Panc1 (cell line): ENCODE data around the gene CGB1. TPM values are rescaled to one million over a fixed set of nuclear protein-coding genes. Genes with fewer than 3 reads are reported as not detected.

Source experiments
- ATAC-seq: fragments of 200-7000 bp; cut with Tn5 transposase; 2 replicates; pipeline ENCODE4 v1.9.1; 2020; ENCODE audit warnings: mild to moderate bottlenecking, moderate library complexity
- BruUV-seq: library from RNA; stranded (reverse); fragments of 400-500 nt; replicated peaks from 2 replicates; lab custom pipeline; 2021; lab: Mats Ljungman, UMichigan
- CTCF ChIA-PET: fragments of 300-600 bp; sonication (Branson Sonifier 250); formaldehyde crosslinking; loops from one replicate; lab custom pipeline; 2022; ENCODE audit warnings: antibody characterized with exemption; lab: Charles Lee
- POLR2A ChIA-PET: fragments of 300-600 bp; sonication (Branson Sonifier 250); formaldehyde crosslinking; loops from one replicate; lab custom pipeline; 2022; ENCODE audit warnings: antibody characterized with exemption; lab: Charles Lee
- DNase-seq: peaks from one replicate; pipeline ENCODE4 v3.0.0-alpha.2; 2010; ENCODE audit warnings: low read depth, low spot score
- H3K27ac ChIP-seq: 2 replicates; pipeline ENCODE4 v1.5.1; 2011; ENCODE audit warnings: mild to moderate bottlenecking, low read length, inconsistent platforms
- H3K27me3 ChIP-seq: fragments of 200-500 bp; sonication (Bioruptor generic); 2 replicates; pipeline ENCODE4 v1.6.0; 2014; ENCODE audit warnings: low read length, inconsistent platforms; ENCODE audit not compliant: control insufficient read depth, insufficient read depth
- H3K36me3 ChIP-seq: fragments of 200-500 bp; sonication (Bioruptor generic); 2 replicates; pipeline ENCODE4 v1.5.1; 2014; ENCODE audit warnings: inconsistent platforms, mild to moderate bottlenecking, low read length, moderate library complexity; ENCODE audit not compliant: control insufficient read depth, insufficient read depth
- H3K4me1 ChIP-seq: 2 replicates; pipeline ENCODE4 v1.5.1; 2011; ENCODE audit warnings: inconsistent platforms, mild to moderate bottlenecking, low read length, moderate library complexity; ENCODE audit not compliant: control insufficient read depth, insufficient read depth
- H3K4me3 ChIP-seq, 2 experiments: 2 replicates each; pipeline ENCODE4 v1.5.1; 2011 to 2012; ENCODE audit warnings: low read depth in 2 of 2, low read length in 2 of 2, mild to moderate bottlenecking in 2 of 2, inconsistent platforms in 1 of 2, moderate library complexity in 1 of 2
- H3K9me3 ChIP-seq: fragments of 200-500 bp; sonication (Bioruptor generic); 2 replicates; pipeline ENCODE4 v1.5.1; 2014; ENCODE audit warnings: low read depth, mild to moderate bottlenecking, inconsistent platforms, low read length, moderate library complexity; ENCODE audit not compliant: control insufficient read depth, insufficient read depth
- POLR2AphosphoS5 ChIP-seq: IDR thresholded peaks from 2 replicates; pipeline ENCODE4 v1.6.1; 2012; ENCODE audit warnings: mild to moderate bottlenecking, low read depth, low read length, moderate library complexity
- SIN3A ChIP-seq: IDR thresholded peaks from 2 replicates; pipeline ENCODE4 v1.6.1; 2012; ENCODE audit warnings: low read depth, mild to moderate bottlenecking, low read length, moderate library complexity, borderline replicate concordance; ENCODE audit not compliant: insufficient read depth
- TCF7L2 ChIP-seq: IDR thresholded peaks from 2 replicates; pipeline ENCODE4 v1.6.1; 2011; ENCODE audit warnings: mild to moderate bottlenecking, low read depth, low read length, inconsistent platforms
- in situ Hi-C: cut with HindIII; loops from 2 replicates; pipeline ENCODE4 v1.10.0; 2016; ENCODE audit warnings: low sequenced_read_pairs, low pct_unique_long_range_greater_than_20kb
- intact Hi-C: fragments of 100-400 bp; cut with micrococcal nuclease; formaldehyde crosslinking; loops from one replicate; pipeline ENCODE4 v1.10.0; 2022; ENCODE audit not compliant: unreplicated experiment
- total RNA-seq: library from RNA; stranded (reverse); gene quantifications from one replicate; pipeline ENCODE4 v1.2.1, GENCODE V29; 2021; ENCODE audit not compliant: unreplicated experiment
- TF ChIP-seq, protein P1 (sequence below): fragments of 450-650 bp; IDR thresholded peaks from 2 replicates; pipeline ENCODE4 v1.5.1; 2017; ENCODE audit warnings: mild to moderate bottlenecking
- TF ChIP-seq, protein P2 (sequence below), 2 experiments: IDR thresholded peaks; 2 replicates each; pipeline ENCODE4 v1.6.1; 2011 to 2012; ENCODE audit warnings: low read depth in 2 of 2, control low read depth in 1 of 2, low read length in 1 of 2, mild to moderate bottlenecking in 1 of 2, moderate library complexity in 1 of 2; ENCODE audit not compliant: insufficient read depth in 1 of 2

Gene CGB1
- total RNA-seq, 1 experiment from 2014 or later = not detected

DNA sequence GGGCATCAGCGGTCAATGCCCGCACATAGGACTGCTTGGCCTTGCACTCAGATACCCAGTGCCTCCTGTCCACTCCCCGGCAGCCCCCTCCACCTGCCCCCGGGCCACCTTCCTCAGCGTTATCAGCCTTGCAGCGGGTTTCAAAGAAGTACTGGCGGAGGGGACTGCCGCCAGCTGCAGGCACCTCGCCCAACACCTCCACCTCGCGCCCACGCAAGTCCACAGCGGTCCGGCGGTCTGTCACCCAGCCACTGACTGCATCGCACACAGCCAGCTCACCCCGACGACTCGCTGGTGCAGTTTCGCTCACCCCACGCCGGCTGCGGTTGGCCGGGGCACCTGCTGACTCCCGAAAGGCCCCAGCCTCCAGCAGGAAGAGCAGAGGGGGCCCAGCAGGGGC is 24.8 kb upstream of the CGB1 start:
- H3K36me3 ChIP-seq = no peaks in the 10 kb centered on the region
- H3K27me3 ChIP-seq = no peaks in the 10 kb centered on the region
- H3K4me3 ChIP-seq = no peak overlapping the region
- ChIA-PET POLR2A (no interaction called here), CTCF (no interaction called here)
- in situ Hi-C loops = no loop called here
- no TSS peak for BruUV-seq
- H3K4me1 ChIP-seq = peaks cover 4% of the 10 kb centered on the region; the same call in 1 of the 2 replicates
- no peak for ATAC-seq
- TF ChIP-seq, protein P1, sequence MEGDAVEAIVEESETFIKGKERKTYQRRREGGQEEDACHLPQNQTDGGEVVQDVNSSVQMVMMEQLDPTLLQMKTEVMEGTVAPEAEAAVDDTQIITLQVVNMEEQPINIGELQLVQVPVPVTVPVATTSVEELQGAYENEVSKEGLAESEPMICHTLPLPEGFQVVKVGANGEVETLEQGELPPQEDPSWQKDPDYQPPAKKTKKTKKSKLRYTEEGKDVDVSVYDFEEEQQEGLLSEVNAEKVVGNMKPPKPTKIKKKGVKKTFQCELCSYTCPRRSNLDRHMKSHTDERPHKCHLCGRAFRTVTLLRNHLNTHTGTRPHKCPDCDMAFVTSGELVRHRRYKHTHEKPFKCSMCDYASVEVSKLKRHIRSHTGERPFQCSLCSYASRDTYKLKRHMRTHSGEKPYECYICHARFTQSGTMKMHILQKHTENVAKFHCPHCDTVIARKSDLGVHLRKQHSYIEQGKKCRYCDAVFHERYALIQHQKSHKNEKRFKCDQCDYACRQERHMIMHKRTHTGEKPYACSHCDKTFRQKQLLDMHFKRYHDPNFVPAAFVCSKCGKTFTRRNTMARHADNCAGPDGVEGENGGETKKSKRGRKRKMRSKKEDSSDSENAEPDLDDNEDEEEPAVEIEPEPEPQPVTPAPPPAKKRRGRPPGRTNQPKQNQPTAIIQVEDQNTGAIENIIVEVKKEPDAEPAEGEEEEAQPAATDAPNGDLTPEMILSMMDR = no peak
- TF ChIP-seq SIN3A = no peak
- no peak for DNase-seq
- H3K9me3 ChIP-seq = no peaks in the 10 kb centered on the region
- intact Hi-C loops = no loop called here
- no peak overlapping the region for H3K27ac ChIP-seq

DNA sequence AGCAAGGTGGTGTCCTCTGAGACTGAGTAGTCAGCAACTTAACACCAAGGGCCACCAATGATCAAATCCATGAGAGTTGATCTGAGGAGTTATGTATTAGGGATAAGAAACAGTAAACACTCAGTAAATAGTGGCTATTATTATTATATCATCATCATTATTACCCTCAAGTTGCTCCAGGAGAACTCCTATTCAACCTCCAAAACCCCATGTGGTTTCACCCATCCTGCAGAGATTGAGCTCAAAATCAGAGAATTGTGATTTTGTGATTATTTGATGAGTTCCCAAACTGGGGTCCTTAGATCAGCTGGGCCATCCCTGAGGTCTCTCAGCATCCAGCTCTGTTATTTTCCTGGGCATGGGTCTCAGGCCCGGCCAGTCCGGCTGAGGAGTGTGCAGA is 24.3 kb upstream of the CGB1 start:
- H3K36me3 ChIP-seq = no peaks in the 10 kb centered on the region
- CTCF ChIA-PET = no interaction called here
- ATAC-seq (no peak), DNase-seq (no peak)
- intact Hi-C loops (no loop called here), in situ Hi-C loops (no loop called here)
- H3K27ac ChIP-seq = no peak overlapping the region
- TF ChIP-seq TCF7L2 (no peak), SIN3A (no peak), POLR2AphosphoS5 (no peak)
- TF ChIP-seq, protein P1 = no peak
- TF ChIP-seq, protein P2, sequence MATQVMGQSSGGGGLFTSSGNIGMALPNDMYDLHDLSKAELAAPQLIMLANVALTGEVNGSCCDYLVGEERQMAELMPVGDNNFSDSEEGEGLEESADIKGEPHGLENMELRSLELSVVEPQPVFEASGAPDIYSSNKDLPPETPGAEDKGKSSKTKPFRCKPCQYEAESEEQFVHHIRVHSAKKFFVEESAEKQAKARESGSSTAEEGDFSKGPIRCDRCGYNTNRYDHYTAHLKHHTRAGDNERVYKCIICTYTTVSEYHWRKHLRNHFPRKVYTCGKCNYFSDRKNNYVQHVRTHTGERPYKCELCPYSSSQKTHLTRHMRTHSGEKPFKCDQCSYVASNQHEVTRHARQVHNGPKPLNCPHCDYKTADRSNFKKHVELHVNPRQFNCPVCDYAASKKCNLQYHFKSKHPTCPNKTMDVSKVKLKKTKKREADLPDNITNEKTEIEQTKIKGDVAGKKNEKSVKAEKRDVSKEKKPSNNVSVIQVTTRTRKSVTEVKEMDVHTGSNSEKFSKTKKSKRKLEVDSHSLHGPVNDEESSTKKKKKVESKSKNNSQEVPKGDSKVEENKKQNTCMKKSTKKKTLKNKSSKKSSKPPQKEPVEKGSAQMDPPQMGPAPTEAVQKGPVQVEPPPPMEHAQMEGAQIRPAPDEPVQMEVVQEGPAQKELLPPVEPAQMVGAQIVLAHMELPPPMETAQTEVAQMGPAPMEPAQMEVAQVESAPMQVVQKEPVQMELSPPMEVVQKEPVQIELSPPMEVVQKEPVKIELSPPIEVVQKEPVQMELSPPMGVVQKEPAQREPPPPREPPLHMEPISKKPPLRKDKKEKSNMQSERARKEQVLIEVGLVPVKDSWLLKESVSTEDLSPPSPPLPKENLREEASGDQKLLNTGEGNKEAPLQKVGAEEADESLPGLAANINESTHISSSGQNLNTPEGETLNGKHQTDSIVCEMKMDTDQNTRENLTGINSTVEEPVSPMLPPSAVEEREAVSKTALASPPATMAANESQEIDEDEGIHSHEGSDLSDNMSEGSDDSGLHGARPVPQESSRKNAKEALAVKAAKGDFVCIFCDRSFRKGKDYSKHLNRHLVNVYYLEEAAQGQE (IDR thresholded peaks at IDR 0.05; ENCODE audit: insufficient read depth in 1 of 2, low read depth in 2 of 2, low read length in 1 of 2) = no peak
- H3K9me3 ChIP-seq = no peaks in the 10 kb centered on the region
- no peaks in the 10 kb centered on the region for H3K27me3 ChIP-seq
- BruUV-seq = no TSS peak
- H3K4me3 ChIP-seq = no peak overlapping the region
- POLR2A ChIA-PET = no interaction called here
- H3K4me1 ChIP-seq = peaks cover 4% of the 10 kb centered on the region; the same call in 1 of the 2 replicates
